ENCODE measurements around the gene GAA. TPM values are rescaled to one million over a fixed set of nuclear protein-coding genes. Genes with fewer than 3 reads are reported as not detected.

Gene GAA
- total RNA-seq, 1 donor from 2014 or later: 40.7 TPM

DNA sequence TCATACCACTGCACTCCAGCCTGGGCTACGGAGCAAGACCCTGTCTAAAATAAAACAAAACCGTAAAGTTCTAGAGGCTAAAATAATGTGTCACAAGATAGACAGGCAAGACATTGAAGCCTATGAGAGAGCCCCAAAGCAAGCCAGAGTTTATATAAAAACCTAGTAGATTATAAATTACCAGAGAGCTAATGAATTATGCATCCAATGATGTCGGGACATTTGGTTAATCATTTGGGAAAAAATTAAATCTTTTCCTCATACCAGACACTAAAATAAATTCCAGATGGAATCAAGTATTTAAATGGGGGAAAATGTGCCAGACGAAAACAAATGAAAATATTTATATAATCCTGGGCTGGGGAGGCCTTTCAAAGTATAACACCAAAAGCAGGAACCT is 40.7 kb upstream of the GAA start:
- Mint-ChIP-seq H3K9me3 (no peaks in the 10 kb centered on the region), H3K4me1 (ENCODE audit: unreplicated experiment) (no peaks in the 10 kb centered on the region), H3K36me3 (no peaks in the 10 kb centered on the region), H3K27me3 (no peaks in the 10 kb centered on the region), H3K27ac (no peak overlapping the region), H3K4me3 (no peak overlapping the region)
- no peak for DNase-seq (ENCODE audit: extremely low spot score, unreplicated experiment)
- TF ChIP-seq, protein P1, sequence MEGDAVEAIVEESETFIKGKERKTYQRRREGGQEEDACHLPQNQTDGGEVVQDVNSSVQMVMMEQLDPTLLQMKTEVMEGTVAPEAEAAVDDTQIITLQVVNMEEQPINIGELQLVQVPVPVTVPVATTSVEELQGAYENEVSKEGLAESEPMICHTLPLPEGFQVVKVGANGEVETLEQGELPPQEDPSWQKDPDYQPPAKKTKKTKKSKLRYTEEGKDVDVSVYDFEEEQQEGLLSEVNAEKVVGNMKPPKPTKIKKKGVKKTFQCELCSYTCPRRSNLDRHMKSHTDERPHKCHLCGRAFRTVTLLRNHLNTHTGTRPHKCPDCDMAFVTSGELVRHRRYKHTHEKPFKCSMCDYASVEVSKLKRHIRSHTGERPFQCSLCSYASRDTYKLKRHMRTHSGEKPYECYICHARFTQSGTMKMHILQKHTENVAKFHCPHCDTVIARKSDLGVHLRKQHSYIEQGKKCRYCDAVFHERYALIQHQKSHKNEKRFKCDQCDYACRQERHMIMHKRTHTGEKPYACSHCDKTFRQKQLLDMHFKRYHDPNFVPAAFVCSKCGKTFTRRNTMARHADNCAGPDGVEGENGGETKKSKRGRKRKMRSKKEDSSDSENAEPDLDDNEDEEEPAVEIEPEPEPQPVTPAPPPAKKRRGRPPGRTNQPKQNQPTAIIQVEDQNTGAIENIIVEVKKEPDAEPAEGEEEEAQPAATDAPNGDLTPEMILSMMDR (conservative IDR thresholded peaks at IDR 0.05): no peak

DNA sequence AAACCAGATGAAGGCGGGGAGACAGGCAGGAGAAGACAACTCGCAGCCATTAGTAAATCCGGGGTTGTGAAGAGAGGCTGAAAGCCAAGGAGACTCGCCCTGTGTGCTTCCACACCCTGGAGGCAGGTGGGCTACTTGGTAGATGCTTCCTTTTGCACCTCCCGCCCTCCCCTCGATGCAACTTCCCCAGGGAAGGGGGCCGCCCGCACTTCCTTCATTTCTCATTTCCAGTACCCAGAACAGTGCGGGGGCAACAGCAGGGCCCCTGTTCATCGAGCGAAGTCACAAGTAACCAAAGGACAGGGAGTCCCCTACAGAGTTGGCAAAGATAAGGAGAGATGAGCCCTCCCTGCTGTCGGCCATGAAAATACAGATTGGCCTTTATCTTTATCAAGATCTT is 40.0 kb upstream of the GAA start:
- DNase-seq (ENCODE audit: extremely low spot score, unreplicated experiment): no peak
- Mint-ChIP-seq H3K27me3 (no peaks in the 10 kb centered on the region), H3K4me3 (no peak overlapping the region), H3K36me3 (no peaks in the 10 kb centered on the region), H3K9me3 (no peaks in the 10 kb centered on the region), H3K4me1 (ENCODE audit: unreplicated experiment) (no peaks in the 10 kb centered on the region), H3K27ac (no peak overlapping the region)
- TF ChIP-seq, protein P1 (conservative IDR thresholded peaks at IDR 0.05): no peak

DNA sequence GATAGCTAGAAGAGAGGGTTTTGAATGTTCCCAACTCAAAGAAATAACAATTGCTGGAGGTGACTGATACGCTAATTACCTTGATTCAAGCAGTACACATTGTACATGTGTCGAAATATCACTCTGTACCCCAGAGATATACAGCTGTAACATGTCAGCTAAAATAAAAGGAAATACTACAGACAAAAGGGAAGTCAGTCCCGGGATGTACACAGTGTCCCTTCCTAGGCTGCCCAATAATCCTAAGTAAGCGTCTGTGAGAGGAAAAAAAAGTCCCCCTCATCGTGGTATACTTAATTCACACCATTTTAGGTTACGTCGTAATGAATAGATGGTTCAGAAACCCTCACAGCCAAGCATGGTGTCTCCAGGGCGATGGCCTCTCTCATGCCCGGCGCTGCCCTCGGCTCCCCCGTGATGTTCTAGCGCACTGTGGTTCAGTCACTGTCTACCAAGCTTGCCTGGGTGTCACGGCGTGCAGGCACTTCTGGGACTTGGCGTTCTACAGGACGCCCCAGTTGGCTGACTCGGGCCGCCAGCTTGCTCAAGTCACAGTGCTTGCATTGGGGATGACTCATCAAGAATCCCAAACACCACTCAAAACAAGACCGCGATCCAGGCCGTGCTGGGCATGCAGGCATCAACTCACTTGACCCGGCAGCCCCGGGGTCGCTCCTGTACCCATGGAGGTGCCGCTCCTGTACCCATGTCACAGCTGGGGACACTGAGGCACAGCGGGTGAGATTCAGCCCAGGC is 37.4 kb upstream of the GAA start:
- Mint-ChIP-seq H3K36me3 (peaks cover 8% of the 10 kb centered on the region), H3K27me3 (no peaks in the 10 kb centered on the region), H3K27ac (no peak overlapping the region), H3K4me1 (ENCODE audit: unreplicated experiment) (peaks cover 14% of the 10 kb centered on the region), H3K9me3 (no peaks in the 10 kb centered on the region), H3K4me3 (no peak overlapping the region)
- no peak for DNase-seq (ENCODE audit: extremely low spot score, unreplicated experiment)
- TF ChIP-seq, protein P1 (conservative IDR thresholded peaks at IDR 0.05): no peak

DNA sequence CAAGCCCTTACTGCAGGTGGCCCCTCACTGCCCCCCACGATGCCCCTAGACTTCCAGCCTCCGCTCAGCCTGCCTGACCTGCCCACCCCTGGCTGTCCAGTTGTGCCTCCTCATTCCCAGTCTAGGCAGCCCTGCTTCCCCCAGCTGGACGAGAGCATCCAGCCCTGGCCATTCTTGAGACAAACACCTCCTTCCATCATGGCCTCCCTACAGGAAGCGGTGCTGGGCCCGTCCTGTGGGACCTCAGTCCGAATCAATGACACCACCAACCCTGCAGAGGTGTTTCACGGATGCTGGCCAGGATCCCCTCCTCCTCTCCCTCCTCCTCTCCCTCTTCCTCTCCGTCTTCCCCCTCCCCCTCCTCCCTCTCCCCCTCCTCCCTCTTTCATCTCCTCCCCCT is 36.7 kb upstream of the GAA start:
- H3K27ac Mint-ChIP-seq: no peak overlapping the region
- TF ChIP-seq, protein P1 (conservative IDR thresholded peaks at IDR 0.05): no peak
- peaks cover 8% of the 10 kb centered on the region for H3K36me3 Mint-ChIP-seq
- no peak for DNase-seq (ENCODE audit: extremely low spot score, unreplicated experiment)
- H3K4me1 Mint-ChIP-seq (ENCODE audit: unreplicated experiment): peaks cover 18% of the 10 kb centered on the region
- no peaks in the 10 kb centered on the region for H3K9me3 Mint-ChIP-seq
- H3K27me3 Mint-ChIP-seq: no peaks in the 10 kb centered on the region
- no peak overlapping the region for H3K4me3 Mint-ChIP-seq

DNA sequence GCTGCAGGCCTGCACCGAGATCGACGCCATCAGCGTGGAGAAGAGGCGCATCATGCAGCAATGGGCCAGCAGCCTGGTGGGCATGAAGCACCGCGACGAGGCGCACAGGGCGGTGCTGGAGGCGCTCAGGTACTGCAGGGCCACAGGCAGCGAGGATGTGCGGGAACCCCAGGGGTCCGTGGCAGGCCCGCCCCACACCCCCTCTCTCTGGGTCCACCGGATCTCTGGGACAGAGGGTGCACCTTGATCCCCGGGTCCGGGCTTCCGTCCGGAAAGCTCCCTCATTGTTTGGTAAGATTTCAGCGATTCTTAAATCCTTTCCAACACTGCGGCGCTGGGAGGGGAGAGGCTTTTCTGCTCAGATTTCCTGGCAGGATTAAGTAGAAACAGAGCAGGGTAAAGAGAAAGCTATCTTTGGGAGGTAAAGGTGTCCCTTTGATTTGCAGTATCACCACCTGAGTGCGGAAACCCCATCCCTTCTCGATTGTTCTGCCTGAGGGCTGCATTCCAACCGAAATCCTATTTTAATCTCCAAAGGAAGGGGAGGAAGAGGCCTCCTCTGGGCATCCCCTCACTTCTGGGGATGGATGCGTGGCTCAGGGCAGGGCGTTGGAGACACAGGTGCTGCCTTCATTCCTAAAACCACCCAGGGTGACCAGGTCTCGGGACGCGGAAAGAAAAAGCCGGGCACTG is 35.8 kb upstream of the GAA start:
- TF ChIP-seq, protein P1 (conservative IDR thresholded peaks at IDR 0.05): no peak
- Mint-ChIP-seq H3K27ac (no peak overlapping the region), H3K4me1 (ENCODE audit: unreplicated experiment) (peaks cover 18% of the 10 kb centered on the region), H3K27me3 (no peaks in the 10 kb centered on the region), H3K36me3 (peaks cover 8% of the 10 kb centered on the region), H3K9me3 (no peaks in the 10 kb centered on the region), H3K4me3 (no peak overlapping the region)
- no peak for DNase-seq (ENCODE audit: extremely low spot score, unreplicated experiment)

Data from type B pancreatic cell (in vitro differentiated cells).